CD8-positive, alpha-beta memory T cell (primary cell): Measurements from ENCODE around the gene TAF1L. TPM values are rescaled to one million over a fixed set of nuclear protein-coding genes. Genes with fewer than 3 reads are reported as not detected.

Experiments used
- CTCF ChIA-PET: fragments of 350-600 bp; sonication (Branson Sonifier 250); formaldehyde crosslinking; loops from one replicate; lab custom pipeline; 2021; ENCODE audit warnings: antibody characterized with exemption; lab: Charles Lee
- POLR2A ChIA-PET: fragments of 350-600 bp; sonication (Branson Sonifier 250); formaldehyde crosslinking; loops from one replicate; lab custom pipeline; 2021; ENCODE audit warnings: antibody characterized with exemption; lab: Charles Lee
- DNase-seq, 5 donors: peaks; one replicate each; pipeline versions ENCODE4 v3.0.0 to v3.0.0-alpha.2; 2020 to 2022; ENCODE audit warnings: mixed read lengths in 1 of 5
- H3K27ac ChIP-seq: one replicate; pipeline ENCODE4 v1.7.0; 2013; ENCODE audit warnings: low read depth, mild to moderate bottlenecking, low read length, moderate library complexity
- H3K27me3 ChIP-seq: 2 replicates; pipeline ENCODE4 v1.7.0; 2013; ENCODE audit warnings: low read length, mild to moderate bottlenecking; ENCODE audit not compliant: insufficient read depth, poor library complexity, severe bottlenecking
- H3K36me3 ChIP-seq: 2 replicates; pipeline ENCODE4 v1.7.0; 2013; ENCODE audit warnings: mild to moderate bottlenecking, low read length, moderate library complexity; ENCODE audit not compliant: insufficient read depth
- H3K4me1 ChIP-seq: 2 replicates; pipeline ENCODE4 v1.7.0; 2013; ENCODE audit warnings: mild to moderate bottlenecking, low read length, moderate library complexity; ENCODE audit not compliant: insufficient read depth
- H3K4me3 ChIP-seq: 2 replicates; pipeline ENCODE4 v1.7.0; 2013; ENCODE audit warnings: mild to moderate bottlenecking, low read length
- H3K9me3 ChIP-seq: 2 replicates; pipeline ENCODE4 v1.7.0; 2013; ENCODE audit warnings: mild to moderate bottlenecking, low read length
- H3K27ac Mint-ChIP-seq, 8 donors: one replicate each; pipeline ENCODE4 v1.8.0; 2020 to 2021; ENCODE audit warnings: mixed read lengths in 8 of 8, mild to moderate bottlenecking in 6 of 8, inconsistent platforms in 3 of 8, moderate library complexity in 3 of 8
- H3K27me3 Mint-ChIP-seq, 2 donors: one replicate each; pipeline ENCODE4 v1.8.0; 2020 to 2021; ENCODE audit warnings: mixed read lengths in 2 of 2, mild to moderate bottlenecking in 1 of 2, moderate library complexity in 1 of 2
- H3K36me3 Mint-ChIP-seq, 3 donors: one replicate each; pipeline ENCODE4 v1.8.0; 2020 to 2021; ENCODE audit warnings: mixed read lengths in 3 of 3, inconsistent platforms in 1 of 3, mild to moderate bottlenecking in 1 of 3
- H3K4me1 Mint-ChIP-seq, 3 donors: one replicate each; pipeline ENCODE4 v1.8.0; 2020 to 2021; ENCODE audit warnings: mixed read lengths in 3 of 3, inconsistent platforms in 1 of 3, mild to moderate bottlenecking in 1 of 3
- H3K4me3 Mint-ChIP-seq, 7 donors: one replicate each; pipeline ENCODE4 v1.8.0; 2020 to 2021; ENCODE audit warnings: mixed read lengths in 7 of 7, mild to moderate bottlenecking in 6 of 7, moderate library complexity in 4 of 7, inconsistent platforms in 2 of 7
- H3K9me3 Mint-ChIP-seq, 5 donors: one replicate each; pipeline ENCODE4 v1.8.0; 2020 to 2022; ENCODE audit warnings: mixed read lengths in 5 of 5, mild to moderate bottlenecking in 3 of 5, moderate library complexity in 2 of 5, inconsistent platforms in 1 of 5
- polyA plus RNA-seq: library from polyadenylated mRNA; unstranded; fragments of 300-500 nt; fragmentation: Illumina TruSeq; gene quantifications from one replicate; pipeline ENCODE4 v1.2.3, GENCODE V29; 2021
- total RNA-seq, 2 experiments: library from RNA; stranded (reverse); gene quantifications; one replicate each; pipeline ENCODE4 v1.2.3, GENCODE V29; 2021

The TAF1L gene
- total and polyA plus RNA-seq, 3 experiments from 2014 or later: not detected

DNA sequence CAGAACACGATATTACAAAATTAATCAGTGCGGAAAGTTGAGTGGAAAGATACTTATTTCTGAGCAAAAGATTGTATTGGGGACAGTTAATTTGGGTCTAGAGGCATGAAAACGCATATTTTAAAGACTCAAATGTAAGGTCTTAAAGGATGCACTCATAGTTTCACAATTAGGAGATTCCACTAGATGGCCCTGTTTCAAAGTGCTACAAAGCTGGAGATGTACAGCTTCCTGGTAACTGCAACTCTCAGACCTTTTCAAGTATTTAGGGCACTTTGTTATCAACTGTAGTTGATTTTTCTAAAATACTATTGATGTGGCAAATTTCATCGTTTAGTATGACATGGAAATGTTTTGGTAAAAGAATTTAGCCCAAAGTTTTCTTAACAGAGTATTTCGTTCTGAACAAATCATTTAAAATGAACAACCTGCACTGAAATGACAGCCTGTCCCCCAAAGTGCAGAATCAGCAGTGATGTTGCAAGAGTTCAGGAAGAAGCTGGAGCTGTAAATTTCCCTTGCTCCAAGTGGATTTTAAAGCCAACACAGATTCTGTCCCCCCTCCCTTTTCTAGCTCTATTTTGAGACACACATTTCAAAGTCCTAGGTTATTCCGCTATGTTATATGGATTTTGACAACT lies 46.3 kb downstream of the TAF1L start:
- H3K36me3 Mint-ChIP-seq: peaks cover 0 to 4% (median 2%) of the 10 kb centered on the region in 3 donors
- no peaks in the 10 kb centered on the region for H3K27me3 ChIP-seq
- CTCF ChIA-PET: interaction anchor here (2.8 to 3.1 kb wide), 2 partner anchors 10 to 211 kb away, joined by 7 to 13 read pairs; no protein-coding TSS in a partner anchor

GRCh38 chr9:32587901-32588300 lies 47.6 kb downstream of the TAF1L start:
- Histone ChIP-seq H3K9me3 (no peaks in the 10 kb centered on the region), H3K4me3 (no peak overlapping the region), H3K4me1 (no peaks in the 10 kb centered on the region), H3K27me3 (no peaks in the 10 kb centered on the region), H3K27ac (no peak overlapping the region), H3K36me3 (no peaks in the 10 kb centered on the region)
- POLR2A ChIA-PET: no interaction called here
- Mint-ChIP-seq H3K27me3 (peaks cover 2 to 53% of the 10 kb centered on the region in 2 donors), H3K36me3 (peaks cover 0 to 4% (median 2%) of the 10 kb centered on the region in 3 donors), H3K4me3 (no peak overlapping the region), H3K27ac (no peak overlapping the region), H3K9me3 (no peaks in the 10 kb centered on the region), H3K4me1 (no peaks in the 10 kb centered on the region)
- CTCF ChIA-PET: interaction anchor here (2.8 to 3.1 kb wide), 2 partner anchors 8 to 209 kb away, joined by 7 to 13 read pairs; no protein-coding TSS in a partner anchor
- DNase-seq: no peak

More for the DNA sequence above, 46.3 kb downstream of the TAF1L start:
- no peak overlapping the region for H3K4me3 ChIP-seq
- no peak overlapping the region for H3K4me3 Mint-ChIP-seq
- H3K27ac ChIP-seq: no peak overlapping the region
- peaks cover 2 to 55% of the 10 kb centered on the region in 2 donors for H3K27me3 Mint-ChIP-seq
- POLR2A ChIA-PET: no interaction called here
- no peak overlapping the region for H3K27ac Mint-ChIP-seq
- no peaks in the 10 kb centered on the region for H3K4me1 Mint-ChIP-seq
- no peaks in the 10 kb centered on the region for H3K9me3 ChIP-seq
- no peaks in the 10 kb centered on the region for H3K9me3 Mint-ChIP-seq
- no peaks in the 10 kb centered on the region for H3K4me1 ChIP-seq
- H3K36me3 ChIP-seq: no peaks in the 10 kb centered on the region
- DNase-seq: no peak

- Histone ChIP-seq H3K27me3 (no peaks in the 10 kb centered on the region), H3K4me1 (no peaks in the 10 kb centered on the region), H3K9me3 (no peaks in the 10 kb centered on the region), H3K27ac (no peak overlapping the region), H3K4me3 (no peak overlapping the region), H3K36me3 (no peaks in the 10 kb centered on the region)
- H3K9me3 Mint-ChIP-seq: no peaks in the 10 kb centered on the region
- H3K36me3 Mint-ChIP-seq: no peaks in the 10 kb centered on the region
- no peaks in the 10 kb centered on the region for H3K4me1 Mint-ChIP-seq
- POLR2A ChIA-PET: no interaction called here
- H3K27ac Mint-ChIP-seq: no peak overlapping the region
- H3K27me3 Mint-ChIP-seq: peaks cover 5 to 38% of the 10 kb centered on the region in 2 donors
- DNase-seq: no peak
- CTCF ChIA-PET: interaction anchor here (1.0 to 13.8 kb wide), 2 partner anchors 202 to 208 kb away, joined by 3 to 342 read pairs; no protein-coding TSS in a partner anchor
- no peak overlapping the region for H3K4me3 Mint-ChIP-seq
Measured at GRCh38 chr9:32584784-32585183, 50.7 kb downstream of the TAF1L start.

DNA sequence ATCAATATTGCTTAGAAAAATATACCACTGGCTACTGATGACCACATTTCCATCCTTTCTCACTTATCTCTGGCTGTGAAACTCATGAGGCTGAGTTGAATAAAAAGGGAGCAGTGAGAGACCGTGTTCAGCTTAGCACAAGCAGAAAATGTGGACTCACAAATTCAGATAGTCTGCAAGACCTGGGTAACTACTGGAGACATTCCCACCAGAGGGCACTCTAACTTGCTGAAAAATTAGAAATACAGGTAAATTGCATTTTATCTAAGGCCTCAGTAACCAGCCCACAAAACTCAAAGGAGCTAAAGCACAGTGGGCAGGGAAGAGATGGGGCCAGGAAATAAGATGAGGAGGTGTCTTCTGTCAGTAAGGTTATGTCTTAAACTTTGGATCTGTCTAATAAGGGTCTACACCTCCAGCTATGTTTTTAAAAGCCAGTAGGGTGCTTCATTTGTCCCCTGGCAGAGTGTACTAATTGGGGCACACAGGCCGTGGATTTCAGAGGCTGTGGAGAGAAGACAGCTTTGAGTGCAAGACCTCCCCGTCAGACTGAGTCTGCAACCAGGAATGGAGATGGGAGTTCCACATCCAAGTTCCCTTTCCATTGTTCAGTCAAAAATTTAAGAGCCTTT lies 53.8 kb downstream of the TAF1L start:
- peaks cover 0 to 2% (median 0%) of the 10 kb centered on the region in 3 donors for H3K4me1 Mint-ChIP-seq
- H3K27me3 ChIP-seq: peaks cover 3% of the 10 kb centered on the region
- peak in 1 of 5 donors; percentile 26 for DNase-seq
- no peak overlapping the region for H3K4me3 ChIP-seq
- H3K4me3 Mint-ChIP-seq: no peak overlapping the region
- H3K4me1 ChIP-seq: no peaks in the 10 kb centered on the region
- no peak overlapping the region for H3K27ac Mint-ChIP-seq
- no peak overlapping the region for H3K27ac ChIP-seq
- no peaks in the 10 kb centered on the region for H3K9me3 ChIP-seq
- H3K27me3 Mint-ChIP-seq: peaks cover 9 to 35% of the 10 kb centered on the region in 2 donors
- no peaks in the 10 kb centered on the region for H3K9me3 Mint-ChIP-seq
- ChIA-PET CTCF (interaction anchor here (0.8 to 13.8 kb wide), 14 partner anchors 9 to 445 kb away, joined by 3 to 342 read pairs (median 4); partner anchors contain the start of genes ACO1 and NDUFB6), POLR2A (no interaction called here)
- no peaks in the 10 kb centered on the region for H3K36me3 Mint-ChIP-seq
- H3K36me3 ChIP-seq: no peaks in the 10 kb centered on the region

DNA sequence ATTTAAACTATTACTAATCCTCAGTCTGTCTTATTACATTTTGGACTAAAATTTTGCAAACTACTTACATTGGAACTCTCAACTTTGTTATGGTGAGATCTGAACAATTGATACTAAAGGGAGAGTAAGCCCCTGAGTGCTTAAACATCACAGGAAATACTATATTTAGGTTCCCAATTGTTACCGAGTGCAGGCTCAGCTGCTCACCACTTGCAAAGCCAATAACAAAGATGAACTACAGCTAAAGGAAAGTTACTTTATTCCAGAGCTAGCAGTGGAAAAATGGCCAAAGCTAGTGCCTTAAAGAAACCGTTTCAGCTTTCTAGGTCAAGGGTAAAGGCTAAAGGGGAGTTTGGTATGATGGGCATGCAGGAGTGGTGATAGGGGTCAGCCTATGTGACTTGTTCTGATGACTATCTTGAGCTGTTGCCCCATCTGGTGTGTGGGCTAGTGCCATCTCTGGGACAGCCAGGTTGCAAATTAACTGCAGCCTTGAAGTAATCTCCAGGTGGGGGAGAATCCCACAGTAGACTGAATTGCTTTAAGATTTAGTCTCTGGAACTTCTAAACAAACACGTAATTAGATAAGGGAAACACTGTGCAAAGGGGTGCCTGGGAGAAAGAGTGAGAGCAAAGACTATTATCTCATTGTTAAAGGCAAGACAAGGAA lies 54.7 kb downstream of the TAF1L start:
- no peaks in the 10 kb centered on the region for H3K36me3 Mint-ChIP-seq
- H3K4me3 Mint-ChIP-seq: no peak overlapping the region
- Histone ChIP-seq H3K36me3 (no peaks in the 10 kb centered on the region), H3K27me3 (peaks cover 3% of the 10 kb centered on the region), H3K4me1 (no peaks in the 10 kb centered on the region), H3K27ac (no peak overlapping the region), H3K4me3 (no peak overlapping the region), H3K9me3 (no peaks in the 10 kb centered on the region)
- CTCF ChIA-PET: interaction anchor here (0.7 to 13.8 kb wide), 16 partner anchors 8 to 446 kb away, joined by 3 to 342 read pairs (median 3); partner anchors contain the start of genes ACO1 and NDUFB6
- DNase-seq: no peak
- peak overlapping the region in 2 of 8 donors; percentile 1 to 70 for H3K27ac Mint-ChIP-seq
- peaks cover 9 to 27% of the 10 kb centered on the region in 2 donors for H3K27me3 Mint-ChIP-seq
- POLR2A ChIA-PET: no interaction called here
- no peaks in the 10 kb centered on the region for H3K9me3 Mint-ChIP-seq
- peaks cover 0 to 2% (median 0%) of the 10 kb centered on the region in 3 donors for H3K4me1 Mint-ChIP-seq

DNA sequence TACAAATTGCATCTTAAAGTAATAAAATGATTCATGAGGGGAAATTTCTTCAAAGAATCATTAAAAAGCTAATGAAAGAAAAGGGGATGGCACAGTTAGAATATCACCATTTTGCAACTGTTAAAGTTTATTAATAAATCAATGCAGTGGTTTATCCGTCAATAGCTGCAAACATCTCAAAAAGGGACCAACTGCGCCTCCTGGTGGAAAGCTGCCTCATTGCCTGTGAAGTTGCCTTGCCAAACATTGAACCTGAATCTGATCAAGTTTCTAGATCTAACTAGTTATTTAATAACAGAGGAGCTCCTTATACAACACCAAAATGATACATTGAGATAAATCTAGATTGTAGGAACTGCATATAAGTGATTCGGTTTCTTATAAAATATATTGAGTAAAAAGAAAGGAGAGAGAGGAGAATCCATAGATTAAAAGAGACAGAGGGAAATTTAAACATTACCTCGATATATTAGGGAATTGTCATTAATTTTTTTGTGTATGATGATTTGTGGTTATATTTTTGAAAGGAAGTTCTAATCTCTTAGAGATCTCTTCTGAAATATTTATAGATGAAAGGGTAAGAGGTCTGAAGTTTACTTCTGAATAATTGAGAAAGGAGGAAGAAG lies 55.6 kb downstream of the TAF1L start:
- no peak overlapping the region for H3K4me3 Mint-ChIP-seq
- CTCF ChIA-PET: interaction anchor here (0.8 to 13.8 kb wide), 24 partner anchors 8 to 394 kb away, joined by 3 to 342 read pairs (median 3); partner anchors contain the start of genes ACO1 and RIGI
- no peaks in the 10 kb centered on the region for H3K36me3 ChIP-seq

More for the DNA sequence above, 55.6 kb downstream of the TAF1L start:
- Mint-ChIP-seq H3K27ac (peak overlapping the region in 1 of 8 donors; percentile 25), H3K36me3 (no peaks in the 10 kb centered on the region), H3K4me1 (peaks cover 0 to 2% (median 0%) of the 10 kb centered on the region in 3 donors), H3K27me3 (peaks cover 9 to 22% of the 10 kb centered on the region in 2 donors), H3K9me3 (no peaks in the 10 kb centered on the region)
- peak; percentile 61 to 84 (median 74) for DNase-seq
- Histone ChIP-seq H3K27ac (no peak overlapping the region), H3K4me3 (no peak overlapping the region), H3K4me1 (no peaks in the 10 kb centered on the region), H3K27me3 (peaks cover 3% of the 10 kb centered on the region), H3K9me3 (no peaks in the 10 kb centered on the region)
- POLR2A ChIA-PET: interaction anchor here (1.1 kb wide), 1 partner anchor 201 kb away, joined by 7 read pairs; no protein-coding TSS in a partner anchor
